Coronary artery (tissue), 2 donors: ENCODE data around the gene MYOG.

Experiments
- DNase-seq: peaks from one replicate; pipeline ENCODE4 v3.0.0-alpha.2; 2017; ENCODE audit warnings: low spot score
- H3K27ac ChIP-seq, 2 donors: fragments of 200-600 bp; sonication (generic); one replicate each; pipeline ENCODE4 v1.5.1; 2016 to 2019
- H3K4me3 ChIP-seq: fragments of 200-600 bp; sonication (generic); 2 replicates; pipeline ENCODE4 v1.5.1; 2016; ENCODE audit warnings: mild to moderate bottlenecking, moderate library complexity
- TF ChIP-seq, protein P1 (sequence below): fragments of 200-600 bp; sonication (generic); IDR thresholded peaks from one replicate; pipeline ENCODE4 v1.5.1; 2019; ENCODE audit warnings: antibody characterized with exemption

The MYOG gene

GRCh38 chr1:203046984-203047630 lies 38.7 kb downstream of the MYOG start:
- DNase-seq = no peak
- TF ChIP-seq, protein P1, sequence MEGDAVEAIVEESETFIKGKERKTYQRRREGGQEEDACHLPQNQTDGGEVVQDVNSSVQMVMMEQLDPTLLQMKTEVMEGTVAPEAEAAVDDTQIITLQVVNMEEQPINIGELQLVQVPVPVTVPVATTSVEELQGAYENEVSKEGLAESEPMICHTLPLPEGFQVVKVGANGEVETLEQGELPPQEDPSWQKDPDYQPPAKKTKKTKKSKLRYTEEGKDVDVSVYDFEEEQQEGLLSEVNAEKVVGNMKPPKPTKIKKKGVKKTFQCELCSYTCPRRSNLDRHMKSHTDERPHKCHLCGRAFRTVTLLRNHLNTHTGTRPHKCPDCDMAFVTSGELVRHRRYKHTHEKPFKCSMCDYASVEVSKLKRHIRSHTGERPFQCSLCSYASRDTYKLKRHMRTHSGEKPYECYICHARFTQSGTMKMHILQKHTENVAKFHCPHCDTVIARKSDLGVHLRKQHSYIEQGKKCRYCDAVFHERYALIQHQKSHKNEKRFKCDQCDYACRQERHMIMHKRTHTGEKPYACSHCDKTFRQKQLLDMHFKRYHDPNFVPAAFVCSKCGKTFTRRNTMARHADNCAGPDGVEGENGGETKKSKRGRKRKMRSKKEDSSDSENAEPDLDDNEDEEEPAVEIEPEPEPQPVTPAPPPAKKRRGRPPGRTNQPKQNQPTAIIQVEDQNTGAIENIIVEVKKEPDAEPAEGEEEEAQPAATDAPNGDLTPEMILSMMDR = no peak
- H3K4me3 ChIP-seq = no peak overlapping the region
- no peak overlapping the region for H3K27ac ChIP-seq

- H3K4me3 ChIP-seq = no peak overlapping the region
- no peak overlapping the region for H3K27ac ChIP-seq
- DNase-seq = no peak
- TF ChIP-seq, protein P1 = no peak
Observed at GRCh38 chr1:203045821-203046594, 39.8 kb downstream of the MYOG start.

- Histone ChIP-seq H3K27ac (no peak overlapping the region), H3K4me3 (no peak overlapping the region)
- no peak for DNase-seq
- TF ChIP-seq, protein P1 = no peak
Observed at GRCh38 chr1:203045336-203045735, 40.5 kb downstream of the MYOG start.

DNA sequence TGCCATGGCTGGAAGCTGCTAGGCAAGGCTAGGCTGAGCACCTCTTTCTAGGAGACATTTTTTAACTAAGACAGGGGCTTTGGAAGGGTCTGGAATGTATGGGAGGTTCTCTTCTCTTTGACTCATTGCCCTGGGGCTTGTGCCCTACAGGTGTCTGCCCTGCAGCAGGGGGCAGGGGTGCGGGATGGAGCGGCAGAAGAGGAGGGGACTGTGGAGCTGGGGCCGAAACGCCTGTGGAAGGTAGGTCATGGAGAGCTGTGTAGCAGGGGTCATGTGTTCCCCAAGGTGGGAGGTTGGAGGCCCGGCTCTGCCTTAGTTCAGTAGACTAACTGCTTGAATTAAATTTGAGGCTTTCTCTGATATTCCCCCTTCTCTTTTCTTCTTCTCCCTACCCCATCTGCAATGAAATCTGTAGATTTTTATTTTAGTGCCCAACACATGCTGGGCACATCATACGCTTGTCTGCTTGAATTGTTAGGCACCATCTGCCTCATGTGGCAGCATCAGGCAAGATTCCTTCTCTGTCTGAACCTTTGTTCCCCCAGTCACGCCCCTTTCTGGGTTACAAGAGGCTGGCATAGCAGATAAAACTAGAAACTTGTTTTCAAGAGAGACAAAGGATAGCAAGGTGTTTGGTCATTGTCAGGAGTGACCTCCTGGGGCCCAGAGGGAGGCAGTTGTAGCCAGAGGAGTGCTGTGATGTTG lies 41.1 kb downstream of the MYOG start:
- no peak for DNase-seq
- H3K27ac ChIP-seq = no peak overlapping the region
- no peak overlapping the region for H3K4me3 ChIP-seq
- TF ChIP-seq, protein P1 = no peak

DNA sequence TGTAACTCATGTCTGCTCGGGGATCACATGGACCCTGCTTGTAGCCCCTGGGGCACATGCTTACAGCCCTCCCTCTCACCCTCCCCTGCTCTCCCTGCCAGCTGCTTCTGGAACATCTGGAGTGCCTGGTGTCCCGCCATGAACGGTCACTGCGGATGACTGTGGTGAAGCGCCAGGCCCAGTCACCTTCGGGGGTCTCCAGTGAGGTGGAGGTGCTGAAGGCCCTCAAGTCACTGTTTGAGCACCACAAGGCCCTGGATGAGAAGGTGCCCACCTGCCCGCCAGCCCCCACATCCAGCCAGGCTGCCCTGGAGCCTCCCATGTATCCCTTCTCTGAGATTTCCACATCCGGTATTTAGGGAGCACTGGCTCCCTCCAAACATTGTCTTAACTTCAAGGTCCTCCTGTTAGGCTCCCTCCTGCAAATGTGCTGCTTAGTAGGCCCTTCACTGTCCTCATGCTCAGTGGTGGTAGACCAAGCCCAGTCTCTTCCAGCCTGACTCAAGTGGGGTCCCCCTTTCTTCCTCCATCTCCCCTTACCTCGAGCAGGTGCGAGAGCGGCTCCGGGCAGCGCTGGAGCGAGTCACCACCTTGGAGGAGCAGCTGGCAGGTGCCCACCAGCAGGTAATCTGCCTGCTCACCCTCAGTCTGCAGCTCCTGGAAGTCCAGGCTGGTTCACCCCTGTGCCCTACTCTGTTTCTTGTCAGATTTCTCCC lies 41.8 kb downstream of the MYOG start:
- TF ChIP-seq, protein P1 = no peak
- no peak for DNase-seq
- no peak overlapping the region for H3K4me3 ChIP-seq
- H3K27ac ChIP-seq = no peak overlapping the region

- Histone ChIP-seq H3K27ac (no peak overlapping the region), H3K4me3 (no peak overlapping the region)
- DNase-seq = no peak
- TF ChIP-seq, protein P1 = no peak
Observed at GRCh38 chr1:203041351-203041932, 44.4 kb downstream of the MYOG start.
